ENCODE data around the gene EPHA6.
"Not testable (repeated sequence)": the region's sequence is repeated elsewhere in the genome, so short reads cannot be mapped to it uniquely, and the experiment has no call there.

EPHA6 gene

DNA sequence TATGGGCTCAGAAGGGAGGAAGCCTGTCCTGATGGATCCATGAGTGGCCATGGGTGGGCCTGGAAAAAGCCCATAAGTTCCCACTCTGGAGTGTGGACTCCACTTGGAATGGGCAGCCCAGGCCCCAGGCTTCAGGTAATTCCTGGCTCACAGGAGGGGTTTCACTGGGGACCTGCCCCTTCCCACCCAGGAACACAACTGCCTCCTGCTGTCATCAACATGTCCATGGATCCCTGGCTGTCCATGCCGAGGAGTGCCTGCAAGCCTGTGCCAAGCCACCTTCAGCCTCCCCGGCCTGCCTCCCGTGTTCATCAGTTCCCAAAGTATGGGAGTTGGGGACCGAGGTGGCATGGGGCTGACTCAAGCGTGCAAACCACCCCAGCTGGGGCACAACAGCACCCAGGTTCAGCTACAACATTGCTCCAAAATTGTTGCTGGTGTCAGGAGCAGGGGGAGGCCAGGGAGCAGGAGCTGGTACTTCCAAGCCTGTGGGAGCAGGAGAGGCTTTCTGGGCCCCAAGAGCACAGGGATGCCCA lies 479.3 kb downstream of the EPHA6 start:
- DNase-seq, result no peak

DNA sequence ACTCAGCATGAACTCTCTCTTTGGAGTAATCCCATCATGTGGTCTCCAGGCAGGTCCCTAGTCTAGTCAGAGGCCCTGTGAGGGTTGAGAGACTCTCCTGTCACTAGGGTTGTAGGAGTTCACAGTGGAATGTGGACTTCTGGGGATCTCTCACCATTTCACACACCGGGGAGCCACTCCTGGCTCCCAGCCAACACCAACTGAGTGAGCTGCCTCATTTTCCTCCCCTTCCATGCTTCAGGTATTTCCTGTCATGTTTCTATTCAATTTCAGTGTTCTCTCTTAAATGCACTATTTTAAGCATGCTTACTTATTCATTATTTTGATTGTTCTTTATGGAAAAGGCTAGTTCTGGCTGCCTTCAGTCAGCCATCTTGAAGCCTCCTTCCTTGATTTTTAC lies 482.6 kb downstream of the EPHA6 start:
- DNase-seq, result no peak

DNA sequence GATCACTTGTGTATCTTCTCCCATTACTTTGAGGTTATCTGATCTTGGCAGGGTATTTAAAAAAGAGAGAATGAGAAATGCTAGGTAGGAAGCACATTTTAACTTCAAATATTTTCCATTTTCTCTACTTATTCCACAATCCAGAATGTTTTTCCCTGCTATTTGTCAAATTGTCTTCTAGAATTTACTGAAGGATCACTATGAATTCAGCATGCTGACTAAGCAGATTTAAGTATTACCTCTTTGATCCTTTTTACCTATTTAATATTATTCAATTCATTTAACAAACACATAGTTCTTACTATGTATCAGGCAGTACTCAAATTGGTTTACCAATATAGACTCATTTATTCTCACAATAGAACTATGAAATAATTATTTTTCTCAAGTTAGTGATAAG lies 486.7 kb downstream of the EPHA6 start:
- DNase-seq, result no peak

DNA sequence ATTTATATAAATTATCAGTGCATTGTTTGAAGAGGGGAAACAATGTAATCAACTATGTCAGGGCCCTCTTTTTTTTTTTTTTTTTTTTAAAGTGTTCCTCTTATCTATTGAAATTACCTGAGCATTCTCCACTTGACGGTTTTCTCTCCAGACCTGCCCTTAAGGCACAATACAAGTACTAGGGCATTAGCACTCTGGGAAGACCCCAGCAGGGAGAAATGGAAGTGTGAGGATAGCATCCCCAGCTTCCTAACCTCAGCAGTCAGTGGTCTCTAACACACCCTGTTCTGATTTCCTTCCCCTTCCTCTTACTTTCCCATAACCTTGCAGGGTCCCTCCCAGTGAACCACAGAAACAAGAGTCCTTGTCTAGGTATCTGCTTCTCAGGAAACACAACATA lies 491.8 kb downstream of the EPHA6 start:
- DNase-seq, result no peak

DNA sequence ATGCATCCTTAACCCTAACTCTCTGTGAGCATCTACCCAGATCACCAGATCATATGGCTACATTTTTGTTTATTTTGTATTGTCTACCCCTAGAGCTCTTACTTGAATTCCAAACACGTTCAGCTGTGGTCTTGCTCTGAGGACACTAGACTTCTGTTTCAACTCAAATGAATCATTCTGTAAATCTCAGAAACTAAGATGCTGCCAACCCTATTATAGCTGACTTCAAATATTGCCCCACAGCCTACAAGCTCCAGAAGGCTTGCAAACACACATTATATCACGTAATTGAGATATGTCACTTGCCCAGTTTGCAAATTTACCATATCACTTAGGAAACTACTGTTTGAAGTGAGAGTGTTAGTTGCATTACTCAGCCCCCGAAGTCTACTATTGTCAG lies 524.0 kb downstream of the EPHA6 start:
- DNase-seq, result no peak

DNA sequence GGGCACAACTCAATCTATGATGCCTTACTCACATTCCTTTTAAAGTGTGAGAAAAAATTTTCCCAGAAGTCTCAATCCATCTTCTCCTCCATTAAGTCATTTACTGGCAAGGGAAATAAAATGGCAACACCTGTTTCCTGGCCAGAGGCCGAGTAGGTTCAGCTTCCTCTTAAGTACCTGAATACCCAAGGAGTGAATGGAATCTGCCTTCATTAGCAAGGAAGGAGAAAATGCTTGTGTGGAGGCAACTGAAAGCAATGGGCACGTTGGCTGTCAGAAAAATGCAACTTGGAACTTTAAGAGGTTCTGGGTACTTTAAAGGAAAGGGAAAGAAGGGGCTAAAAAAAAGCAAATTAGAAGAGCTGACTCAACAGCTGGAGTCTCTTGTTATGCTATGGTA lies 526.5 kb downstream of the EPHA6 start:
- DNase-seq, result no peak

DNA sequence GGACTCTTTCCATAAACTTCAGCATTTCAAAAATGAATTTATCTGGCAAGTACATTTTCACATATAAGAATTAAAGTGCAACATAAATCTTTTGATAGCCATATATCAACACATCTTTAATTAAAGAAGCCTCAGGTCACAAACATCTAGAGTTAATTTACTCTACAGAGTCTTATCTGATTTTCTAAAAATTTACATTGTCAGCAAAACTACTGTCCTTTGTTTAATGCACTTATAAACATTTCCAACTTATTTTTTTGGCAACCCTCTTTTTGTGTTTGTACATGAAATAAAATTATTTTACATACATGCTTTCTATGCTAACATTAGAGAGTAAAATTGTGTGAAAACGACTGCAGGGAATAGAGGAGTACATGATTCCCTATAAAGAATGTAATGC lies 533.4 kb downstream of the EPHA6 start:
- no peak for DNase-seq

DNA sequence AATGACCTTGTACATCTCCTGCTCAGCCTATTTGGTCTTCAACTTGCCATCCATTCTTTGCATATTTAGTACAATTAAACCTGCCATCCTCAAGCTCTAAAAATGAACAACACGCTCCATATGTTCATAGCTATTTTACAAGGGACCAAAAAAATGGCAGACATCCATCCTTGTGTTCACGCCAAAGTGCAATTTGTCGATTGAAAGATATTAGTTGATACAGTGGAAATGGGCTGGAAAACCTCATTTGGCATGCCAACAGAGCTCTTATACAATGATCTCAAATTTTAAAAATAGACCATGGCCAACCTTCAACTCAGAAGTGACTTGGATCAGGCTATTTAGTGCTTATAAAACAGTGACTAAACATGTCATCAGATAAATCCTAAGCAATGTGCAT lies 536.6 kb downstream of the EPHA6 start:
- DNase-seq, result no peak

DNA sequence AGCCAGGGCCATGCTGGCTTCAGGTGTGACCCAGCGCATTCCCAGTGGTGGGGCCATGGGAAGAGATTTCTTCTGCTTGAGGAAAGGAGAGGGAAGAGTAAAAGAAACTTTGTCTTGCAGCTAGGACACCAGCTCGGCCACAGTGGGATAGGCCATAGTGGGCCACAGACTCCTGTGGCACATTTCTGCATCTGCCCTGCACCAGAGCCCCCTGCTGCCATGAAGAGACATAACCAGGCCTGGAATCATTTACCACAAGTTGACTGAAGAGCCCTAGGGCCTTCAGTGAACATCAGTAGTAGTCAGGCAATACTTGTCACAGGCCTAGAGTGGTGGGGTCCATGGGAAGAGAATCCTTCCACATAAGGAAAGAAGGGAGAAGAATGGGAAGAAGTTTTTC lies 538.8 kb downstream of the EPHA6 start:
- no peak for DNase-seq

DNA sequence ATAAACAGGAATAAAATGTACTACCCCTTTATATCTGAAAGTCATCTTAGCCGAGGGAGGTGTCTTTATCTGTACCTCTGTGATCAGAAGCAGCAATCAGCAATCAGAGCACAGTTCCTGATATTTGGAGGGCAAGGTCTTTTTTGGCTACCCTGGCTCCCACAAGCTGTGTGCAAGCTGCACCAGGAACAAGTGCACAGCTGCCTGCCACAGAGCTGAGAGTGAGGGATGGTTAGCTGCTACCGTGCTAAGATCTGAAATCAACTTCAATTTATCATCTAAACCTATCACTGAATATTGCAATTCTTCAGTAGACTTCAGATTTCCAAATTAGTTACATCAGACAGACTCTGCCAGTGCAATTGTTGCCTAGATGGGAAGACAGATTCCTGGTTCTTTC lies 545.6 kb downstream of the EPHA6 start:
- DNase-seq, result no peak

DNA sequence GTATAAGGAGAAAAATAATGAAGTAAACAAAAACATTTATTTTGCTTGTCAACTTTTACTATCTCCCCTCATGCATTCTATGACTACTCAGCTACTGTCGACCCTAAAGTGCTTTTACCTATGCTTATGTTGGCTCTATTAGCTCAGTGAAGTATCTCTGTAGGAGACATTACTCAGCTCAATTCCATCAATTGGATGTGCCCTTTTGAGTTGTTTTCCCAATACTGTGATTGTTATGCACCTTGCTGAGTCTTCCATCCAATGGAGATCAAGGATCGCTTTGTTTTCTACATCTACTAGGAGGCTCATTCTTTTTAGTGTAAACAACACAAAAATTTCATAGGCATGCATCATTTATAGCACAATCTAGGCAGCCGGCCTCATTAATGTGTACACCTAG lies 546.4 kb downstream of the EPHA6 start:
- DNase-seq, result no peak

DNA sequence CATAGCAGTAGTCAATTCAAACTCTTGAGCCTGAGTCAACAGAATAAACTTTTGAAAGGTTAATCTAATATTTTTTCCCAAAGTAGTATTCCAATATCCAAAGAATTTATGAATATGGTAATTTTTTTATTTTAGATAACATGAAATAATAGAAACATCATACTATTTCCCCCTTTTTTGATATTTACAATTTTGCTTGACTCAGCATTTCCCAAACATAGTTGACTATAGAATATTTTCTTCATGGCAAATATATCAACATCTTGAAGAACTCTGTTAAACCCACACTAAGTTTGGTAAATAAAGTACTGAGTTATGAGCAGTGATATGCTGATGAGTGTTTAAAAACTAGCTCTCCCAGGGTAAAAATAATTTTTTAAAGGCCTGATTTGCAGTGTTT lies 570.2 kb downstream of the EPHA6 start:
- DNase-seq, result no peak

DNA sequence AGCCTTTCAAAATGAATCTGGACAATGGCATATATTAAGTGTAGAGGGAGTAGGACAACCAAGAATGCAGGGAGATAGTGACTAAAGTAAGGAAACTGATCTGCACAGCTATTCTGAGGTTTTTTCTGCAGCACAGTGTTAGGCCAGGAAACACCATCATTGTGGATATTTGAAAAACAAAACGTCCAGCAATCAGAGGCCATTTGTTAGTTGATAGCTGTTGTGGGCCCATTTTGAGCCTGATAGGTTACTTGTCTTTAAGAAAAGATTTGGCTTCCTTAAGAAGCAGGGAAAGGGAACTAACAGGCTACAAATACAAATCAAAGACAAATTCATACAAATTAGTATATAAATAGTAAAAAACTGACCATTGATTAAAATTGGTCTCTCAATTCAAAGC lies 574.4 kb downstream of the EPHA6 start:
- no peak for DNase-seq

DNA sequence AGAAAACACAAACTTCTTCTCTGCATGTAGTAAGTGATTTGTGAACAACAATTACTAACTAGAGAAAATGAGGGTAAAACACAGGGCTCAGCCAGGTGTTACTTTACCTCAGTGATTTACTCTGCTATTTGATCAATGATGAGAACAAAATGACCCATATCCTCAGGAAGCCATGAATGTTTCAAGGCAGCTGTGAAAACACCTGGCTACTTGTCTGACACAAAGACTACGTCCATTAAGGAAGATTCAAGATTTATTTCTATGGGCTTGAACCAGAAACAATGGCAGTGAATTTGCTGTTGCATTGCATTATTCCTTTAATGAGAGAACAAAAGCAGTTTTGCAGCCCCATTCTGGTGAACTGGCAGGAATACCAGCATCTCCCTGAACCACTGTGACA lies 575.5 kb downstream of the EPHA6 start:
- DNase-seq, result peak; percentile 81

DNA sequence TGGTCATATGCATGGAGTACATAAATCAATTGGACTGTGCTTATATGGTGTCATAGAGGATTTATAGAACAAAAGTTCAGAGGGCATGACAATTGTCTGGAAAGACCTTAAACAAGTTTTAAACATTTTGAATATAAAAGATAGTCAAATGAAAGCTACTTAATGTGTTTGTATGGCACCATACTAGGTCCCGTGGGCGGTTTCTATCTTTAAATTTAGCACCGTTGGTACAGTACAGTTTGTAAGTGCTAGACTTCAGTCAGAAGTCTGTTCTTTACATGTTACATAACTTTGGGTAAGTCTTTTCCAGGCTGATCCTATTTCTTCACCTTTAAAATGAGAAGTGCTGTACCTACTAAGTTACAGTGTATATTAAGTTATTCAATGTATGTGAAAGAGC lies 576.8 kb downstream of the EPHA6 start:
- no peak for DNase-seq

DNA sequence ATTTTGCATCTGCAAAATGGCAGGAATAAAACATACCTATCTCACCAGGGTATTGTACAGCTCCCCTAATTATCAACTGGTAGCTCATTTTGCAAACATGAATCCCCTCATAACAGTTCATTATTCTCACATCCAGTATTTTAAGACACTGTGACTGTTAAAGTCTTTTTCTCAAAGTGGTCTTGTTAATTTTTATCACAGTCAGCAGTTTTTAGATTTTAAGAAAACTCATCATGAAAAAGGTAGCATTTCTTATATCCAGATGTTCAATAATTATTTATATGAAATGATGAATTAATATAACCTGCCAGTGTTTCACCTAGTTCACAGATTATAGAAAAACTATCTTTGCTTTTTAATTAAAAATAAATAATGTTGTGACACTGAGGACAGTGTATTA lies 595.2 kb downstream of the EPHA6 start:
- DNase-seq, result no peak

DNA sequence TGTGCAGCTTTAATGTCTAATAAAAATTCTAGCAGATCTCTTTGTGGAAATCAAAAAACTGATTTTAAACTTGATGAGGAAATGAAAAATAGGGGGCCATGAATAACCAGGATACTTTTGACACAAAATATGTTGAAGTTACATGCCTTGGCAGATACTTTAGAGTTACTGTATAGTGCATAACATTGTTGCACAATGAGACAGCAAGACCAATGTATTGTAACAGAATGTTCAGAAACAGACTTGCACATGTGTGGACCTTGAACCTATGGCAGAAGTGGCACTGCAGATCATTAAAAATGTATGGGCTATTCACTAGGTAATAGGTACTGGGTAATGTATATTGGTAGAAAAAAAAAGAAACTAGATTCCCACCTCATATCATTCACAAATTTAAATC lies 607.2 kb downstream of the EPHA6 start:
- no peak for DNase-seq

DNA sequence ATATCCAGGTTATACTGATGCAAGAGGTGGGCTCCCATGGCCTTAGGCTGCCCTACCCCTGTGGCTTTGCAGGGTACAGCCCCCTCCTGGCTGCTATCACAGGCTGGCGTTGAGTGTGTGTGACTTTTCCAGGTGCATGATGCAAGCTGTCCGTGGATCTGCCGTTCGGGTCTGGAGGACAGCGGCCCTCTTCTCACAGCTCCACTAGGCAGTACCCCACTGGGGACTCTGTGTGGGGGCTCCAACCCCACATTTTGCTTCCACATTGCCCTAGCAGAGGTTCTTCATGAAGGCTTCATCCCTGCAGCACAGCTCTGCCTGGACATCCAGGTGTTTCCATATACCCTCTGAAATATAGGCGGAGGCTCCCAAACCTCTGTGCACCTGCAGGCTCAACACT lies 610.6 kb downstream of the EPHA6 start:
- DNase-seq, result no peak

DNA sequence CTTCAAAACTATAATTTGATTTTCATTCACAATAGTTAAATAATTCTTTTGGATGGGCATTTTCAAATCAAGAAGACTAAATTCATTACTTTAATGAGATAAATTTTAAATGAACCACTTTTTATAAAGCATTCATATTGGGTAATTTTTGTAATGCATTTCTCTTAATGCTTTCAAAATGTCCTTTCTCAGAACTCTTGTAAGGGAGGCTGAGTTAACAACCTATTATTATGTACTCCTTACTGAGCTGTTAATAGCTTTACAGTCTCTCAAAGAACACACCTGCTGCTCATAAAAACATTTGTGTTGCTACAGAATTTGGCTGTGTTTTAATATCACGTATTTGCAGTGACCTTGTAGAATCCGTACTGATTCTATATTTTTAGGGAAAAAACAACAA lies 616.2 kb downstream of the EPHA6 start:
- peak; percentile 55 for DNase-seq

DNA sequence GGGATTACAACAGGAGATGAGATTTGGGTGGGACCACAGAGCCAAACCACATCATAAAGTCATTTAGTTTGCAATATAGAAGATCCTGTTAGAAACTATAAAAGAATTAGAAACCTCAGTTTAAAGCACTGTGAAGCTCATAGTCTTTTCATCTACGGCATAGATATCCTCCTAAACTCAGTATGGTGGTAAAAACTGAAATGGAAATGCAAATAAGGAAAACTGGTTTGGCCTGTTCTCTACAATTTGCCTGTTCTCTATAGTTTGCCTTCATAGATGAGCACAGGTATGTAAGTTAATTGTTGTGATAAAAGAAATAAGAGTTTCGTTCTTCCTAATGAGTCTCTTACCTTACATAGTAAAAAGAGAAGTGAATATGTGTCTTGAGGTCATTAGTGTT lies 618.5 kb downstream of the EPHA6 start:
- peak; percentile 67 for DNase-seq

DNA sequence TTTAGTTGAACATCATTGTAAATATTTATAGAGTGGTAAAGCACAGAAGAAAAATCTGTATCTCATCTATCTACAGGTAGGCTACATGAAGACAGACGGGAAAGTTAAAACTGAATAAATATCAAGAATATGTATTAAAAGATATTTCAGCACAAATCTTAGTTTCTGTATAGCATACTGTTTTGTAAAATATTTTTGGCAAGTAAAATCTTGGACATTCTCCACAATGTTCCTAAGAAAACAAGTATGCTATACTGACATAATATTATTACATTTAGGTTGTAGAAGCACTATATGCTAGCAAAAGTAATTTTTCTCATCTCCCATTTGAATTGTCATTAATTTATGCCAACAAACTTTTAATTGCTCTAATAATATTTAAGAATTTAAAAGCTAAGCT lies 623.7 kb downstream of the EPHA6 start:
- no peak for DNase-seq

DNA sequence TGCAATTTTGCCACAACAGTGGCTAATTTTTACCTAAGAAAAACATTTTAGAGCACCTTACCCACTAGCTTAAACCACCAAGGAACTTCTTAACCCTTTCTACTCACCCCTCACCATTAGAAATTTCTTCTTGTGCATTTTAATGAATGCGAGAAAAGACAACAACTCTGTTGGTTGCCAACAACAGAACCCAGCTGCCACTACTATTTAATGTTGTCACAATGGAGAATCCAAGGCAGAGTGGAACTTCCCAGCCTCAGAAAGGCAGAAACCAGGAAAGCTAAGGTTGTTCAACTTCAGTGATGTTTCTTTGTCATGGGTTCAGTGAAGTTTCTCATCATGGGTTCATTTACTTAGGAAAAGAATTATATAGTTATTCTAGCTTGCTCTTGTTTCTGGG lies 625.0 kb downstream of the EPHA6 start:
- DNase-seq, result no peak

DNA sequence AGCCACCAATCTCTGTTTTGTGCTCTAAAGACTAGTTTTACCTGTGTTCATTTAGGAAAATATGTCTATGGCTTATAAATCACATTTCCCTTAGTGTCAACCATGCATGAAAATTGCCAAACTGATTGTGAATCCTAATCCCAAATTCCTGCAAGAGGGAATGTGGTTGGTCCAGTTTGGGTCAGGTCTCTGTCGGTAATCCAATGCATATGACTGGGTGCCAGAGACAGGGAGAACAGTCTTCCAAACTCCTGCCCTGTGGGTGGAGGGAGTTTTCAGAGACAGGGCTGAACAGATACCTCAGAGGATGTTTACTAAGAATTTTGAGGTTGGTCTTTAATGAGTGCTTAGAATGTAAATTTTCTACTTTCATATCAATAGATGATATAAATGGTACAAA lies 649.6 kb downstream of the EPHA6 start:
- no peak for DNase-seq

DNA sequence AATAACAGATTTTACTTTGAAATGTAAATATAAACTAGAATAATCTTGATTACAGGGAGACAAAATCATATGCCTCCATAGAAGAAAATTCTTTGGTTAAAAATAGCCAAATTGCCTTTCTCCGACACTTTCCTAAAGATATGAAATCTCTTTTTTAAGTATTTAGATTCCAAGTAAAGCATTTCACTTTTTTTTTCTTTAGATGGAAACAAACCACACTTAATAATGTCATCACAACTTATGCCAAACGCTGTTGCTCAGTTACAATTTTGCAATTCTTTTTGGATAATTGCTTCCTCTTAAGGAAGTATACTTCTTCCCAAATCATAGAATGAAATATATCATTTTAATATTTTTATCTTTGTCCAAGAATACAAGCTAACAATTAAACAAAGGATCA lies 656.1 kb downstream of the EPHA6 start:
- DNase-seq, result no peak

DNA sequence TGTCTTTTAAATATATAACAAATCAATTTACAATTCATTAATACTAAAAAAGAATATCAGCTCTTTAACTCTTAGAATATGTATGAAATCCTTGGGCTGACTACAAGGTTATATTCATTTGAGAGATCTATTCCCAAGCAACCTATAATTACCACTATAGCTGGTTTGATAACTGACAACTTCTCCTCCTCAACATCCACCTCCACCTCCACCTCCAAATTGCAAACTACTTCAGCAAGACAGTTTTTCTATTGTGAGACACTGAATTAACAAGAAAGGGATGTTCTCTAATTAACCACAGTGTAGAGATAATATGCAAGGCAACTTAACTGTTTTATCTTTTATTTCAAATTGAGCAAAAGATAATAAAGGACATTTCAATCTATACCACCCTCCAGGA lies 665.3 kb downstream of the EPHA6 start:
- DNase-seq, result no peak

DNA sequence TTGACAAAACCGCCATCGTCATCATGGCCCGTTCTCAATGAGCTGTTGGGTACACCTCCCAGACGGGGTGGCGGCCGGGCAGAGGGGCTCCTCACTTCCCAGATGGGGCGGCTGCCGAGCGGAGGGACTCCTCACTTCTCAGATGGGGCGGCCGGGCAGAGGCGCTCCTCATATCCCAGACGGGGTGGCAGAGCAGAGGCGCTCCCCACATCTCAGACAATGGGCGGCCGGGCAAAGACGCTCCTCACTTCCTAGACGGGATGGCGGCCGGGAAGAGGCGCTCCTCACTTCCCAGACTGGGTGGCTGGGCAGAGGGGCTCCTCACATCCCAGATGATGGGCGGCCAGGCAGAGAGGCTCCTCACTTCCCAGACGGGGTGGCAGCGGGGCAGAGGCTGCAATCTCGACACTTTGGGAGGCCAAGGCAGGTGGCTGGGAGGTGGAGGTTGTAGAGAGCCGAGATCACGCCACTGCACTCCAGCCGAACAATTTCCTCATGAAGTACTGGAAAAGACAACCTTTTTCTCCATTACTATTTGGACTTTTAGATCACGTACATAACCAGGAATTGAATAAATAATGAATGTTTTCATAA lies 666.4 kb downstream of the EPHA6 start:
- DNase-seq, result not testable (repeated sequence)

Measured in NCI-H748 treated with DMSO at 0.1 percent for 48 hours (cell line).